ENCODE results near the gene DIPK2A. TPM values are rescaled to one million over a fixed set of nuclear protein-coding genes. Genes with fewer than 3 reads are reported as not detected.

DIPK2A gene
- total RNA-seq, 1 experiment from 2014 or later = 14.3 TPM

GRCh38 chr3:143957453-143957852, 14.2 kb upstream of the DIPK2A start:
- H3K9me3 ChIP-seq (ENCODE audit: control insufficient read depth, insufficient read depth, low read depth, low read length) = no peaks in the 10 kb centered on the region
- ChIA-PET CTCF (no interaction called here), POLR2A (no interaction called here)
- H3K4me1 ChIP-seq (ENCODE audit: control insufficient read depth, insufficient read depth, low read length) = no peaks in the 10 kb centered on the region
- TF ChIP-seq TCF7L2 (IDR thresholded peaks at IDR 0.05; ENCODE audit: low read depth, low read length) = no peak
- TF ChIP-seq POLR2AphosphoS5 (IDR thresholded peaks at IDR 0.05; ENCODE audit: low read depth, low read length) = no peak
- no peak for TF ChIP-seq CTCF (IDR thresholded peaks at IDR 0.05)
- no peak for TF ChIP-seq SIN3A (IDR thresholded peaks at IDR 0.05; ENCODE audit: borderline replicate concordance, insufficient read depth, low read depth, low read length)
- TF ChIP-seq, protein P1, sequence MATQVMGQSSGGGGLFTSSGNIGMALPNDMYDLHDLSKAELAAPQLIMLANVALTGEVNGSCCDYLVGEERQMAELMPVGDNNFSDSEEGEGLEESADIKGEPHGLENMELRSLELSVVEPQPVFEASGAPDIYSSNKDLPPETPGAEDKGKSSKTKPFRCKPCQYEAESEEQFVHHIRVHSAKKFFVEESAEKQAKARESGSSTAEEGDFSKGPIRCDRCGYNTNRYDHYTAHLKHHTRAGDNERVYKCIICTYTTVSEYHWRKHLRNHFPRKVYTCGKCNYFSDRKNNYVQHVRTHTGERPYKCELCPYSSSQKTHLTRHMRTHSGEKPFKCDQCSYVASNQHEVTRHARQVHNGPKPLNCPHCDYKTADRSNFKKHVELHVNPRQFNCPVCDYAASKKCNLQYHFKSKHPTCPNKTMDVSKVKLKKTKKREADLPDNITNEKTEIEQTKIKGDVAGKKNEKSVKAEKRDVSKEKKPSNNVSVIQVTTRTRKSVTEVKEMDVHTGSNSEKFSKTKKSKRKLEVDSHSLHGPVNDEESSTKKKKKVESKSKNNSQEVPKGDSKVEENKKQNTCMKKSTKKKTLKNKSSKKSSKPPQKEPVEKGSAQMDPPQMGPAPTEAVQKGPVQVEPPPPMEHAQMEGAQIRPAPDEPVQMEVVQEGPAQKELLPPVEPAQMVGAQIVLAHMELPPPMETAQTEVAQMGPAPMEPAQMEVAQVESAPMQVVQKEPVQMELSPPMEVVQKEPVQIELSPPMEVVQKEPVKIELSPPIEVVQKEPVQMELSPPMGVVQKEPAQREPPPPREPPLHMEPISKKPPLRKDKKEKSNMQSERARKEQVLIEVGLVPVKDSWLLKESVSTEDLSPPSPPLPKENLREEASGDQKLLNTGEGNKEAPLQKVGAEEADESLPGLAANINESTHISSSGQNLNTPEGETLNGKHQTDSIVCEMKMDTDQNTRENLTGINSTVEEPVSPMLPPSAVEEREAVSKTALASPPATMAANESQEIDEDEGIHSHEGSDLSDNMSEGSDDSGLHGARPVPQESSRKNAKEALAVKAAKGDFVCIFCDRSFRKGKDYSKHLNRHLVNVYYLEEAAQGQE (IDR thresholded peaks at IDR 0.05; ENCODE audit: insufficient read depth in 1 of 2, low read depth in 2 of 2, low read length in 1 of 2) = no peak
- no peak overlapping the region for H3K4me3 ChIP-seq (ENCODE audit: low read depth in 2 of 2, low read length in 2 of 2)
- no peaks in the 10 kb centered on the region for H3K36me3 ChIP-seq (ENCODE audit: control insufficient read depth, insufficient read depth, low read length)
- no peak overlapping the region for H3K27ac ChIP-seq (ENCODE audit: low read length)
- ATAC-seq (no peak), DNase-seq (ENCODE audit: low read depth, low spot score) (no peak)
- H3K27me3 ChIP-seq (ENCODE audit: control insufficient read depth, insufficient read depth, low read length) = no peaks in the 10 kb centered on the region
- no TSS peak for BruUV-seq (replicated peaks)
- intact Hi-C loops (cut with micrococcal nuclease; ENCODE audit: unreplicated experiment) (no loop called here), in situ Hi-C loops (cut with HindIII; ENCODE audit: low pct_unique_long_range_greater_than_20kb, low sequenced_read_pairs) (no loop called here)

GRCh38 chr3:143958966-143959365, 12.7 kb upstream of the DIPK2A start:
- intact Hi-C loops (cut with micrococcal nuclease; ENCODE audit: unreplicated experiment) (no loop called here), in situ Hi-C loops (cut with HindIII; ENCODE audit: low pct_unique_long_range_greater_than_20kb, low sequenced_read_pairs) (no loop called here)
- Histone ChIP-seq H3K4me3 (ENCODE audit: low read depth in 2 of 2, low read length in 2 of 2) (no peak overlapping the region), H3K4me1 (ENCODE audit: control insufficient read depth, insufficient read depth, low read length) (no peaks in the 10 kb centered on the region), H3K27me3 (ENCODE audit: control insufficient read depth, insufficient read depth, low read length) (no peaks in the 10 kb centered on the region), H3K36me3 (ENCODE audit: control insufficient read depth, insufficient read depth, low read length) (no peaks in the 10 kb centered on the region), H3K27ac (ENCODE audit: low read length) (no peak overlapping the region), H3K9me3 (ENCODE audit: control insufficient read depth, insufficient read depth, low read depth, low read length) (no peaks in the 10 kb centered on the region)
- no peak for TF ChIP-seq TCF7L2 (IDR thresholded peaks at IDR 0.05; ENCODE audit: low read depth, low read length)
- TF ChIP-seq SIN3A (IDR thresholded peaks at IDR 0.05; ENCODE audit: borderline replicate concordance, insufficient read depth, low read depth, low read length) = no peak
- ChIA-PET CTCF (no interaction called here), POLR2A (interaction anchor here (0.6 kb wide), 1 partner anchor 114 kb away, joined by 3 read pairs; no protein-coding TSS in a partner anchor)
- ATAC-seq = no peak
- no TSS peak for BruUV-seq (replicated peaks)
- DNase-seq (ENCODE audit: low read depth, low spot score) = no peak

- no peaks in the 10 kb centered on the region for H3K27me3 ChIP-seq (ENCODE audit: control insufficient read depth, insufficient read depth, low read length)
- POLR2A ChIA-PET = no interaction called here
- BruUV-seq (replicated peaks) = no TSS peak
- no peak overlapping the region for H3K27ac ChIP-seq (ENCODE audit: low read length)
- DNase-seq (ENCODE audit: low read depth, low spot score) = no peak
- ATAC-seq = no peak
- H3K4me3 ChIP-seq (ENCODE audit: low read depth in 2 of 2, low read length in 2 of 2) = no peak overlapping the region
- in situ Hi-C loops (cut with HindIII; ENCODE audit: low pct_unique_long_range_greater_than_20kb, low sequenced_read_pairs) (no loop called here), intact Hi-C loops (cut with micrococcal nuclease; ENCODE audit: unreplicated experiment) (no loop called here)
- no peak for TF ChIP-seq POLR2AphosphoS5 (IDR thresholded peaks at IDR 0.05; ENCODE audit: low read depth, low read length)
- no peak for TF ChIP-seq CTCF (IDR thresholded peaks at IDR 0.05)
- TF ChIP-seq SIN3A (IDR thresholded peaks at IDR 0.05; ENCODE audit: borderline replicate concordance, insufficient read depth, low read depth, low read length) = no peak
- TF ChIP-seq, protein P1 (IDR thresholded peaks at IDR 0.05; ENCODE audit: insufficient read depth in 1 of 2, low read depth in 2 of 2, low read length in 1 of 2) = no peak
- TF ChIP-seq TCF7L2 (IDR thresholded peaks at IDR 0.05; ENCODE audit: low read depth, low read length) = no peak
- CTCF ChIA-PET = no interaction called here
- H3K9me3 ChIP-seq (ENCODE audit: control insufficient read depth, insufficient read depth, low read depth, low read length) = no peaks in the 10 kb centered on the region
- no peaks in the 10 kb centered on the region for H3K4me1 ChIP-seq (ENCODE audit: control insufficient read depth, insufficient read depth, low read length)
- H3K36me3 ChIP-seq (ENCODE audit: control insufficient read depth, insufficient read depth, low read length) = no peaks in the 10 kb centered on the region
These were observed 10.3 kb upstream of the DIPK2A start for GRCh38 chr3:143961342-143961741.

All from Panc1 (cell line).